ENCODE measurements around the gene EFNA3. TPM values are rescaled to one million over a fixed set of nuclear protein-coding genes. Genes with fewer than 3 reads are reported as not detected.
A peak's percentile ranks its signal among the peaks of the same experiment; 100 is the strongest.

EFNA3 gene
- total RNA-seq, 2 donors from 2014 or later: 2.0 TPM

- DNase-seq (ENCODE audit: low spot score): peak; percentile 91
- intact Hi-C loops (cut with DNase I): loop anchor here in 1 of 2 donors (2.0 kb wide), 1 partner anchor 40 kb away; no protein-coding TSS in a partner anchor
Measured at GRCh38 chr1:155044812-155045657, 33.6 kb upstream of the EFNA3 start.

- intact Hi-C loops (cut with DNase I): no loop called here
- no peak for DNase-seq (ENCODE audit: low spot score)
Measured at GRCh38 chr1:155048449-155049334, 29.9 kb upstream of the EFNA3 start.

GRCh38 chr1:155049651-155050559 is 28.7 kb upstream of the EFNA3 start:
- intact Hi-C loops (cut with DNase I): loop anchor here in 1 of 2 donors (2.0 kb wide), 1 partner anchor 47 kb away; the partner anchor contains the start of gene ZBTB7B
- no peak for DNase-seq (ENCODE audit: low spot score)

- intact Hi-C loops (cut with DNase I): loop anchor here in 1 of 2 donors (2.0 kb wide), 1 partner anchor 48 kb away; the partner anchor contains the start of gene ZBTB7B
- peak; percentile 96 for DNase-seq (ENCODE audit: low spot score)
Measured at GRCh38 chr1:155050560-155051341, 27.9 kb upstream of the EFNA3 start, which contains the start of gene ADAM15. ADAM15 (plus strand) TSS chr1:155051316; CDS start chr1:155051387, 71 bp downstream.

- DNase-seq (ENCODE audit: low spot score): no peak
- intact Hi-C loops (cut with DNase I): loop anchor here in 1 of 2 donors (2.0 kb wide), 1 partner anchor 49 kb away; the partner anchor contains the start of gene ZBTB7B
Measured at GRCh38 chr1:155051342-155051776, 27.3 kb upstream of the EFNA3 start.

- intact Hi-C loops (cut with DNase I): loop anchor here in 1 of 2 donors (2.0 kb wide), 1 partner anchor 49 kb away; the partner anchor contains the start of gene ZBTB7B
- DNase-seq (ENCODE audit: low spot score): peak; percentile 88
Measured at GRCh38 chr1:155051777-155052398, 26.7 kb upstream of the EFNA3 start.

- intact Hi-C loops (cut with DNase I): no loop called here
- DNase-seq (ENCODE audit: low spot score): no peak
Measured at GRCh38 chr1:155052439-155053395, 25.9 kb upstream of the EFNA3 start.

GRCh38 chr1:155053531-155054105 is 25.0 kb upstream of the EFNA3 start:
- no peak for DNase-seq (ENCODE audit: low spot score)
- intact Hi-C loops (cut with DNase I): no loop called here

GRCh38 chr1:155057104-155057503 is 21.5 kb upstream of the EFNA3 start:
- no peak for DNase-seq (ENCODE audit: low spot score)
- intact Hi-C loops (cut with DNase I): no loop called here

- no peak for DNase-seq (ENCODE audit: low spot score)
- intact Hi-C loops (cut with DNase I): no loop called here
Measured at GRCh38 chr1:155057788-155058211, 20.8 kb upstream of the EFNA3 start.

GRCh38 chr1:155060736-155061135 is 17.9 kb upstream of the EFNA3 start:
- intact Hi-C loops (cut with DNase I): no loop called here
- no peak for DNase-seq (ENCODE audit: low spot score)

GRCh38 chr1:155061381-155062150 is 17.1 kb upstream of the EFNA3 start:
- peak; percentile 95 for DNase-seq (ENCODE audit: low spot score)
- intact Hi-C loops (cut with DNase I): no loop called here

- DNase-seq (ENCODE audit: low spot score): no peak
- intact Hi-C loops (cut with DNase I): no loop called here
Measured at GRCh38 chr1:155062151-155062686, 16.4 kb upstream of the EFNA3 start.

GRCh38 chr1:155062702-155063411 is 15.8 kb upstream of the EFNA3 start:
- no peak for DNase-seq (ENCODE audit: low spot score)
- intact Hi-C loops (cut with DNase I): no loop called here

Measured in posterior vena cava (tissue), 2 donors.